Measurements from ENCODE around the gene CDH22. TPM values are rescaled to one million over a fixed set of nuclear protein-coding genes. Genes with fewer than 3 reads are reported as not detected.

The CDH22 gene
- total and polyA plus RNA-seq, 7 donors = 0.11 to 1.4 (median 0.53) TPM

GRCh38 chr20:46355778-46356177, 47.5 kb upstream of the CDH22 start:
- Histone ChIP-seq H3K9me3 (no peaks in the 10 kb centered on the region), H3K36me3 (ENCODE audit: insufficient read depth in 1 of 2, low read depth in 1 of 2) (peaks cover 0 to 37% of the 10 kb centered on the region in 2 donors), H3K27ac (no peak overlapping the region), H3K4me1 (peaks cover 35% of the 10 kb centered on the region), H3K4me3 (no peak overlapping the region), H3K27me3 (ENCODE audit: insufficient read depth in 3 of 3, low read length in 2 of 3) (no peaks in the 10 kb centered on the region)
- WGBS, 3 donors = 76 to 81% (median 78%) methylated on average over 7 of the region's 7 CpGs
- DNase-seq (no peak), ATAC-seq (no peak)
- intact Hi-C loops (cut with DNase I) = no loop called here
- no peak for TF ChIP-seq CTCF (IDR thresholded peaks at IDR 0.05)

GRCh38 chr20:46354920-46355654, 46.8 kb upstream of the CDH22 start:
- H3K27me3 ChIP-seq (ENCODE audit: insufficient read depth in 3 of 3, low read length in 2 of 3) = no peaks in the 10 kb centered on the region
- no peak for TF ChIP-seq CTCF (IDR thresholded peaks at IDR 0.05)
- intact Hi-C loops (cut with DNase I) = no loop called here
- no peaks in the 10 kb centered on the region for H3K9me3 ChIP-seq
- no peak overlapping the region for H3K4me3 ChIP-seq
- ATAC-seq (no peak), DNase-seq (no peak)
- H3K27ac ChIP-seq = no peak overlapping the region
- peaks cover 0 to 44% of the 10 kb centered on the region in 2 donors for H3K36me3 ChIP-seq (ENCODE audit: insufficient read depth in 1 of 2, low read depth in 1 of 2)
- peaks cover 35% of the 10 kb centered on the region for H3K4me1 ChIP-seq
- 87 to 93% (median 90%) methylated on average over 20 of the region's 20 CpGs for WGBS, 3 donors

- WGBS, 3 donors = 73 to 87% (median 85%) methylated on average over 4 of the region's 4 CpGs
- no peak for DNase-seq
- peaks cover 27% of the 10 kb centered on the region for H3K4me1 ChIP-seq
- no peaks in the 10 kb centered on the region for H3K27me3 ChIP-seq (ENCODE audit: insufficient read depth in 3 of 3, low read length in 2 of 3)
- H3K4me3 ChIP-seq = no peak overlapping the region
- no peak overlapping the region for H3K27ac ChIP-seq
- intact Hi-C loops (cut with DNase I) = no loop called here
- peaks cover 0 to 53% of the 10 kb centered on the region in 2 donors for H3K36me3 ChIP-seq (ENCODE audit: insufficient read depth in 1 of 2, low read depth in 1 of 2)
- ATAC-seq = no peak
- no peak for TF ChIP-seq CTCF (IDR thresholded peaks at IDR 0.05)
- H3K9me3 ChIP-seq = no peaks in the 10 kb centered on the region
Measured at GRCh38 chr20:46354207-46354555, 45.9 kb upstream of the CDH22 start.

GRCh38 chr20:46353500-46354206, 45.4 kb upstream of the CDH22 start:
- WGBS, 3 donors = 74 to 84% (median 77%) methylated on average over 14 of the region's 14 CpGs
- H3K27me3 ChIP-seq (ENCODE audit: insufficient read depth in 3 of 3, low read length in 2 of 3) = no peaks in the 10 kb centered on the region
- peaks cover 22% of the 10 kb centered on the region for H3K4me1 ChIP-seq
- no peak for ATAC-seq
- H3K36me3 ChIP-seq (ENCODE audit: insufficient read depth in 1 of 2, low read depth in 1 of 2) = peaks cover 0 to 56% of the 10 kb centered on the region in 2 donors
- no peak for TF ChIP-seq CTCF (IDR thresholded peaks at IDR 0.05)
- H3K27ac ChIP-seq = no peak overlapping the region
- intact Hi-C loops (cut with DNase I) = no loop called here
- no peak overlapping the region for H3K4me3 ChIP-seq
- DNase-seq = no peak
- no peaks in the 10 kb centered on the region for H3K9me3 ChIP-seq

Measured in psoas muscle (tissue), 8 donors.